OCI-LY3 (cell line): Measurements from ENCODE around the gene FLYWCH2.

Experiments used
- EZH2phosphoT487 ChIP-seq: fragments of 200-600 bp; shearing (Covaris generic); IDR thresholded peaks from 2 replicates; pipeline ENCODE4 v1.6.1; 2018; ENCODE audit warnings: antibody characterized with exemption, mixed run types, low read depth
- TF ChIP-seq, protein P1 (sequence below): fragments of 200-600, 300-600 bp; sonication (generic); IDR thresholded peaks from 2 replicates; pipeline ENCODE4 v1.5.1; 2014; ENCODE audit warnings: antibody characterized with exemption, low read length, low read depth

DNA sequence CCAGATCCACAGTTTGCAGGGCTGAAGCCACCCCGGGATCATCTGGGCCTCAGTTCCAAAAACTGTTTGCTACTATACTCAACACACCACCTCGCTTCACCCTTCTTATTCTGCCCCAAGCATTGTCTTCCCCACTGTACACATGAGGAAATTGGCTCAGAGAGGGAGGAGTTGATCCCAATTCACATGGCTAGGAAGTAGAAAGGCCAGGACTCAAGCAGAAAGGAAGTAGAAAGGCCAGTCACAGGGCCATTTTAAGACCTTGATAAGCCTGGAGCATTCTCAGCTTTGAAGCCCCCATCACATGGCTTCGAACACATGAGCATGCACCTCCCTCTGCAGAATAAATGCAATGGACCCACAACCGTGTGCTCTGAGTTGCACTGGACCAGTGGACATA lies 17.4 kb upstream of the FLYWCH2 start:
- TF ChIP-seq, protein P1, sequence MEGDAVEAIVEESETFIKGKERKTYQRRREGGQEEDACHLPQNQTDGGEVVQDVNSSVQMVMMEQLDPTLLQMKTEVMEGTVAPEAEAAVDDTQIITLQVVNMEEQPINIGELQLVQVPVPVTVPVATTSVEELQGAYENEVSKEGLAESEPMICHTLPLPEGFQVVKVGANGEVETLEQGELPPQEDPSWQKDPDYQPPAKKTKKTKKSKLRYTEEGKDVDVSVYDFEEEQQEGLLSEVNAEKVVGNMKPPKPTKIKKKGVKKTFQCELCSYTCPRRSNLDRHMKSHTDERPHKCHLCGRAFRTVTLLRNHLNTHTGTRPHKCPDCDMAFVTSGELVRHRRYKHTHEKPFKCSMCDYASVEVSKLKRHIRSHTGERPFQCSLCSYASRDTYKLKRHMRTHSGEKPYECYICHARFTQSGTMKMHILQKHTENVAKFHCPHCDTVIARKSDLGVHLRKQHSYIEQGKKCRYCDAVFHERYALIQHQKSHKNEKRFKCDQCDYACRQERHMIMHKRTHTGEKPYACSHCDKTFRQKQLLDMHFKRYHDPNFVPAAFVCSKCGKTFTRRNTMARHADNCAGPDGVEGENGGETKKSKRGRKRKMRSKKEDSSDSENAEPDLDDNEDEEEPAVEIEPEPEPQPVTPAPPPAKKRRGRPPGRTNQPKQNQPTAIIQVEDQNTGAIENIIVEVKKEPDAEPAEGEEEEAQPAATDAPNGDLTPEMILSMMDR: no peak
- TF ChIP-seq EZH2phosphoT487: no peak
